ENCODE results near the gene MIDN.
"Not testable (repeated sequence)": the region's sequence is repeated elsewhere in the genome, so short reads cannot be mapped to it uniquely, and the experiment has no call there.

MIDN gene

GRCh38 chr19:1295169-1296012 lies 47.0 kb downstream of the MIDN start:
- DNase-seq = peak in 1 of 3 experiments; percentile 48

GRCh38 chr19:1296078-1296477 lies 47.7 kb downstream of the MIDN start:
- DNase-seq = no peak

GRCh38 chr19:1296575-1297271 lies 48.3 kb downstream of the MIDN start:
- DNase-seq = no peak

GRCh38 chr19:1298235-1298634 lies 49.9 kb downstream of the MIDN start:
- no peak for DNase-seq

GRCh38 chr19:1299801-1300200 lies 51.4 kb downstream of the MIDN start:
- DNase-seq = no peak

GRCh38 chr19:1300744-1301490 lies 52.5 kb downstream of the MIDN start:
- DNase-seq = no peak

- peak in 1 of 3 experiments; percentile 26 for DNase-seq
Observed at GRCh38 chr19:1302533-1303239, 54.3 kb downstream of the MIDN start.

- DNase-seq = no peak
Observed at GRCh38 chr19:1304197-1304924, 56.0 kb downstream of the MIDN start.

GRCh38 chr19:1305354-1305753 lies 57.0 kb downstream of the MIDN start:
- DNase-seq = not testable (repeated sequence)

GRCh38 chr19:1307320-1307719 lies 58.9 kb downstream of the MIDN start:
- no peak for DNase-seq

GRCh38 chr19:1307755-1308303 lies 59.4 kb downstream of the MIDN start:
- no peak for DNase-seq

GRCh38 chr19:1308718-1309117 lies 60.3 kb downstream of the MIDN start:
- DNase-seq = no peak
